H1 (cell line): ENCODE measurements around the gene APOL1. TPM values are rescaled to one million over a fixed set of nuclear protein-coding genes. Genes with fewer than 3 reads are reported as not detected.

Experiments used
- CTCF ChIA-PET: fragments of 300-600 bp; sonication (Branson Sonifier 250); formaldehyde crosslinking; loops from one replicate; lab custom pipeline; 2021; ENCODE audit not compliant: partially characterized antibody; lab: Charles Lee
- POLR2A ChIA-PET: fragments of 300-600 bp; sonication (Branson Sonifier 250); formaldehyde crosslinking; loops from one replicate; lab custom pipeline; 2021; ENCODE audit warnings: inconsistent platforms; ENCODE audit not compliant: partially characterized antibody; lab: Charles Lee
- DNase-seq, 2 experiments: peaks; one replicate each; pipeline versions ENCODE4 v3.0.0 to v3.0.0-alpha.2; 2010 to 2022; ENCODE audit warnings: low spot score in 2 of 2, low read depth in 1 of 2, mixed read lengths in 1 of 2
- FAIRE-seq: peaks from 2 replicates; lab custom pipeline; 2011; peaks lifted over from hg19 to GRCh38; lab: Jason Lieb, UNC
- H2AFZ ChIP-seq: 2 replicates; pipeline ENCODE4 v1.8.1; 2012; ENCODE audit warnings: low read length, inconsistent platforms
- H2AK5ac ChIP-seq: 2 replicates; pipeline ENCODE4 v1.6.1; 2013; ENCODE audit warnings: low read depth, low read length
- H2BK120ac ChIP-seq: replicated peaks from 2 replicates; pipeline ENCODE3; 2013; ENCODE audit warnings: low read depth, low read length, inconsistent platforms
- H2BK12ac ChIP-seq: 2 replicates; pipeline ENCODE4 v1.6.1; 2013; ENCODE audit warnings: low read depth, low read length
- H2BK15ac ChIP-seq: 2 replicates; pipeline ENCODE4 v1.6.1; 2013; ENCODE audit warnings: low read length
- H2BK20ac ChIP-seq: 2 replicates; pipeline ENCODE4 v1.6.1; 2013; ENCODE audit warnings: low read length
- H2BK5ac ChIP-seq: 2 replicates; pipeline ENCODE4 v1.6.1; 2013; ENCODE audit warnings: low read depth, low read length
- H3K14ac ChIP-seq: 2 replicates; pipeline ENCODE4 v1.6.1; 2013; ENCODE audit warnings: inconsistent platforms; ENCODE audit not compliant: insufficient read length
- H3K18ac ChIP-seq: 2 replicates; pipeline ENCODE4 v1.6.1; 2013; ENCODE audit warnings: low read length; ENCODE audit errors: extremely low read depth
- H3K23ac ChIP-seq: 2 replicates; pipeline ENCODE4 v1.6.1; 2013; ENCODE audit warnings: inconsistent platforms; ENCODE audit not compliant: insufficient read length
- H3K23me2 ChIP-seq: 2 replicates; pipeline ENCODE4 v1.6.1; 2013; ENCODE audit warnings: low read depth, low read length
- H3K27ac ChIP-seq: 2 replicates; pipeline ENCODE4 v1.6.1; 2011; ENCODE audit warnings: low read depth, low read length, inconsistent platforms
- H3K27me3 ChIP-seq, 4 experiments: replicated peaks in 1 of 4; 1 replicate in 1 of 4; 2 replicates in 3 of 4; pipeline versions ENCODE4 v1.6.1 to v1.8.1; 2011 to 2013; ENCODE audit warnings: low read length in 3 of 4, mild to moderate bottlenecking in 3 of 4, inconsistent platforms in 2 of 4, mixed read lengths in 2 of 4, moderate library complexity in 1 of 4; ENCODE audit not compliant: control insufficient read depth in 3 of 4, insufficient read depth in 3 of 4; ENCODE audit errors: extremely low read depth in 1 of 4
- H3K36me3 ChIP-seq, 4 experiments: 2 replicates each; pipeline versions ENCODE4 v1.6.1 to v1.8.1; 2011 to 2013; ENCODE audit warnings: mild to moderate bottlenecking in 4 of 4, low read length in 3 of 4, moderate library complexity in 2 of 4, control low read depth in 1 of 4, inconsistent platforms in 1 of 4; ENCODE audit not compliant: insufficient read depth in 4 of 4, control insufficient read depth in 2 of 4
- H3K4ac ChIP-seq: replicated peaks from 2 replicates; pipeline ENCODE3; 2013; ENCODE audit warnings: low read length, low read depth, mixed read lengths, inconsistent platforms; ENCODE audit not compliant: insufficient read length
- H3K4me1 ChIP-seq, 4 experiments: replicated peaks in 1 of 4; 1 replicate in 1 of 4; 2 replicates in 3 of 4; pipeline versions ENCODE4 v1.6.1 to v1.8.1; 2011 to 2013; ENCODE audit warnings: low read length in 3 of 4, inconsistent platforms in 2 of 4, mixed read lengths in 1 of 4; ENCODE audit not compliant: insufficient read depth in 4 of 4, control insufficient read depth in 3 of 4
- H3K4me2 ChIP-seq, 2 experiments: 2 replicates each; pipeline versions ENCODE4 v1.6.1 to v1.8.1; 2011 to 2013; ENCODE audit warnings: low read depth in 2 of 2, low read length in 2 of 2, control low read depth in 1 of 2, inconsistent platforms in 1 of 2, mild to moderate bottlenecking in 1 of 2; ENCODE audit not compliant: insufficient read depth in 1 of 2
- H3K4me3 ChIP-seq, 4 experiments: fragments of 200-600, 300-600 bp in 1 of 4; sonication (generic), shearing (Covaris generic), sonication (Bioruptor Twin) in 1 of 4; 2 replicates each; pipeline versions ENCODE4 v1.5.1 to v1.8.1; 2011 to 2016; ENCODE audit warnings: low read length in 4 of 4, low read depth in 3 of 4, control low read depth in 2 of 4, inconsistent platforms in 2 of 4, mild to moderate bottlenecking in 2 of 4, mixed read lengths in 1 of 4, moderate library complexity in 1 of 4; ENCODE audit not compliant: insufficient read depth in 2 of 4; ENCODE audit errors: extremely low read depth in 1 of 4
- H3K56ac ChIP-seq: replicated peaks from 2 replicates; pipeline ENCODE3; 2013; ENCODE audit warnings: low read depth, mild to moderate bottlenecking, mixed read lengths, low read length, inconsistent platforms; ENCODE audit not compliant: insufficient read length
- H3K79me1 ChIP-seq: 2 replicates; pipeline ENCODE4 v1.6.1; 2013; ENCODE audit warnings: low read depth, low read length, control low read depth
- H3K79me2 ChIP-seq, 2 experiments: 2 replicates each; pipeline versions ENCODE4 v1.6.1 to v1.8.1; 2012 to 2013; ENCODE audit warnings: low read length in 2 of 2, mild to moderate bottlenecking in 2 of 2, inconsistent platforms in 1 of 2; ENCODE audit not compliant: insufficient read depth in 2 of 2, control insufficient read depth in 1 of 2
- H3K9ac ChIP-seq, 4 experiments: replicated peaks in 1 of 4; 1 replicate in 1 of 4; 2 replicates in 3 of 4; pipeline versions ENCODE4 v1.6.1 to v1.8.1; 2011 to 2013; ENCODE audit warnings: low read depth in 3 of 4, low read length in 3 of 4, control low read depth in 2 of 4, mild to moderate bottlenecking in 2 of 4, moderate library complexity in 2 of 4, inconsistent platforms in 1 of 4; ENCODE audit errors: extremely low read depth in 1 of 4
- H3K9me3 ChIP-seq, 2 experiments: 2 replicates each; pipeline versions ENCODE4 v1.6.1 to v1.8.1; 2012 to 2013; ENCODE audit warnings: mild to moderate bottlenecking in 2 of 2, moderate library complexity in 2 of 2, control low read depth in 1 of 2, inconsistent platforms in 1 of 2, low read depth in 1 of 2, low read length in 1 of 2, mixed read lengths in 1 of 2; ENCODE audit not compliant: insufficient read depth in 2 of 2
- H4K20me1 ChIP-seq, 2 experiments: replicated peaks in 1 of 2; 2 replicates each; pipeline versions ENCODE3 to v1.8.1; 2011 to 2013; ENCODE audit warnings: inconsistent platforms in 2 of 2, low read length in 2 of 2, mild to moderate bottlenecking in 1 of 2; ENCODE audit not compliant: insufficient read depth in 2 of 2, control insufficient read depth in 1 of 2
- H4K5ac ChIP-seq: 2 replicates; pipeline ENCODE4 v1.6.1; 2013; ENCODE audit warnings: low read length, low read depth, mixed read lengths, inconsistent platforms; ENCODE audit not compliant: insufficient read length
- H4K8ac ChIP-seq: 2 replicates; pipeline ENCODE4 v1.8.0; 2013; ENCODE audit warnings: mild to moderate bottlenecking, moderate library complexity, low read length, inconsistent platforms; ENCODE audit not compliant: insufficient read depth; ENCODE audit errors: extremely low read depth
- H4K91ac ChIP-seq: replicated peaks from 2 replicates; pipeline ENCODE3; 2013; ENCODE audit warnings: low read length, mixed read lengths, inconsistent platforms; ENCODE audit not compliant: insufficient read length
- CTCF ChIP-seq, 3 experiments: IDR thresholded peaks; 1 replicate in 2 of 3; 2 replicates in 1 of 3; pipeline versions ENCODE4 v1.5.1 to v1.6.1; 2011; ENCODE audit warnings: low read length in 3 of 3, mild to moderate bottlenecking in 3 of 3, inconsistent platforms in 2 of 3, low read depth in 1 of 3, moderate library complexity in 1 of 3; ENCODE audit not compliant: insufficient read depth in 1 of 3; ENCODE audit errors: control extremely low read depth in 1 of 3
- SP2 ChIP-seq: IDR thresholded peaks from 2 replicates; pipeline ENCODE4 v1.6.1; 2012; ENCODE audit warnings: mild to moderate bottlenecking, low read length, inconsistent platforms
- WGBS, 2 experiments: shearing (Covaris generic) in 1 of 2; methylation state at CpG; one replicate each; pipeline versions ENCODE4 v1.1.6 to v1.1.7; 2013 to 2015; ENCODE audit warnings: low lambda C conversion rate in 2 of 2, mixed read lengths in 2 of 2, inconsistent platforms in 1 of 2, low coverage in 1 of 2, missing lambda C conversion rate in 1 of 2; ENCODE audit not compliant: insufficient replicate concordance in 2 of 2, insufficient coverage in 1 of 2, insufficient read length in 1 of 2; ENCODE audit errors: extremely low coverage in 1 of 2, missing lambda C conversion rate in 1 of 2; 5-methylcytosine and 5-hydroxymethylcytosine counted together
- polyA plus RNA-seq, 7 experiments: library from polyadenylated mRNA; depleted of rRNA in 3 of 7; stranded (reverse) in 5 of 7; unstranded in 2 of 7; fragments of >200 nt in 5 of 7; fragments of 200-250 nt in 2 of 7; gene quantifications; 1 replicate in 5 of 7; 2 replicates in 1 of 7; 4 replicates in 1 of 7; pipeline versions ENCODE4 v1.2.1 to v1.2.3, GENCODE V29; 2011 to 2013; ENCODE audit warnings: missing spikeins in 2 of 7, mixed read lengths in 2 of 7
- total RNA-seq: library from RNA; stranded (reverse); fragmentation: NEBNext Ultra II Directional; extraction: Animal tissue kit (Norgen Biotek cat#: 25700); gene quantifications from 2 replicates; pipeline ENCODE4 v1.2.1, GENCODE V29; 2021
- TF ChIP-seq, protein P1 (sequence below): IDR thresholded peaks from 2 replicates; pipeline ENCODE4 v1.6.1; 2011; ENCODE audit warnings: low read length, improper control_type of control experiment

Gene APOL1
- total and polyA plus RNA-seq, 2 of the 8 experiments (the other 6 are each of a cell fraction or from before 2014, with no cell fraction given), result not detected

DNA sequence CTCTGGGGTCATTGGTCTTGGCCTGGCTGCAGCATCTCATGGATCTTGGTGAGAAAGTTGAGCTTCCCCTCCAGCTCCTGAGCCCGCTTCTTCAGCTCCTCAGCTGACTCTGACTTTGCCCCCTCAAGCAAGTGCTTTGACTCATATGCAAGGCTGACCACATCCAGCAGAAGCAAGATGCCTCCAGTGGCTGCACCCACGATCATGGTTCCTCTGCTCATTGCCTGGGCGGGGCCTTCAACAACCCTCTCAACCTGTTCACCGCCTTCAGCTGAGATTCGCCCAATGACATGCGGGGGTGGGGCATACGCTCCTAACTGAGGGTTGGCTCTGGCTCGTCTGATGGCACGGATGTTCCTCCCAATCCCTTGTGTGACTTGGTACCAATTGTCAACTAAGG is 25.5 kb upstream of the APOL1 start:
- Histone ChIP-seq H4K20me1 (no peaks in the 10 kb centered on the region), H4K91ac (no peak overlapping the region), H3K14ac (no peak overlapping the region), H2BK12ac (no peak overlapping the region), H3K4ac (no peak overlapping the region), H3K9me3 (no peaks in the 10 kb centered on the region), H2BK5ac (no peak overlapping the region), H3K27me3 (no peaks in the 10 kb centered on the region), H3K56ac (no peak overlapping the region), H2BK120ac (no peak overlapping the region), H3K36me3 (peaks cover 0 to 3% (median 0%) of the 10 kb centered on the region in 4 experiments; a peak in 3 of 8 replicates), H2BK20ac (no peak overlapping the region), H4K8ac (no peak overlapping the region), H3K9ac (no peak overlapping the region), H3K4me3 (no peak overlapping the region), H3K79me2 (no peaks in the 10 kb centered on the region), H3K27ac (no peak overlapping the region), H4K5ac (no peak overlapping the region), H3K18ac (no peak overlapping the region), H3K4me1 (peaks cover 0 to 3% (median 0%) of the 10 kb centered on the region in 4 experiments; a peak in 1 of 7 replicates), H2AFZ (no peak overlapping the region), H3K23me2 (no peaks in the 10 kb centered on the region), H2AK5ac (no peak overlapping the region), H2BK15ac (no peak overlapping the region), H3K23ac (no peak overlapping the region), H3K4me2 (no peak overlapping the region), H3K79me1 (no peaks in the 10 kb centered on the region)
- no peak for DNase-seq
- ChIA-PET CTCF (interaction anchor here (0.9 to 2.8 kb wide), 11 partner anchors 10 to 259 kb away, joined by 3 to 25 read pairs (median 3); partner anchors contain the start of gene APOL2), POLR2A (interaction anchor here (0.5 to 1.5 kb wide), 3 partner anchors 10 to 136 kb away, joined by 3 to 5 read pairs (median 3); no protein-coding TSS in a partner anchor)
- 87% methylated on average over 8 of the region's 9 CpGs; no CpG with 5 or more reads in 1 of the 2 experiments for WGBS, 2 experiments
- FAIRE-seq, result no peak
- no peak for TF ChIP-seq SP2
- TF ChIP-seq, protein P1, sequence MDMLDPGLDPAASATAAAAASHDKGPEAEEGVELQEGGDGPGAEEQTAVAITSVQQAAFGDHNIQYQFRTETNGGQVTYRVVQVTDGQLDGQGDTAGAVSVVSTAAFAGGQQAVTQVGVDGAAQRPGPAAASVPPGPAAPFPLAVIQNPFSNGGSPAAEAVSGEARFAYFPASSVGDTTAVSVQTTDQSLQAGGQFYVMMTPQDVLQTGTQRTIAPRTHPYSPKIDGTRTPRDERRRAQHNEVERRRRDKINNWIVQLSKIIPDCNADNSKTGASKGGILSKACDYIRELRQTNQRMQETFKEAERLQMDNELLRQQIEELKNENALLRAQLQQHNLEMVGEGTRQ, result no peak
- TF ChIP-seq CTCF (IDR thresholded peaks at IDR 0.05; ENCODE audit: control extremely low read depth in 1 of 3, insufficient read depth in 1 of 3, low read depth in 1 of 3, low read length in 3 of 3), result no peak
